SK-N-MC (cell line): ENCODE measurements around the gene RINL.

Experiments used
- DNase-seq: peaks from one replicate; pipeline ENCODE4 v3.0.0-alpha.2; 2011; ENCODE audit warnings: low read depth, low spot score
- H3K27ac ChIP-seq: fragments of 200-600 bp; sonication (generic); 2 replicates; pipeline ENCODE4 v1.5.1; 2016; ENCODE audit warnings: mixed run types
- H3K36me3 ChIP-seq: fragments of 200-600 bp; sonication (generic); 2 replicates; pipeline ENCODE4 v1.6.1; 2017; ENCODE audit warnings: antibody characterized with exemption, low read length, mixed read lengths; ENCODE audit not compliant: insufficient read depth
- H3K4me3 ChIP-seq: fragments of 200-600 bp; sonication (generic); 2 replicates; pipeline ENCODE4 v1.5.1; 2016
- H3K9ac ChIP-seq: fragments of 200-600 bp; sonication (generic); 2 replicates; pipeline ENCODE4 v1.8.0; 2017; ENCODE audit warnings: mixed run types, mixed read lengths; ENCODE audit not compliant: insufficient read length
- H3K9me3 ChIP-seq: fragments of 200-600 bp; sonication (generic); 2 replicates; pipeline ENCODE4 v1.6.1; 2017; ENCODE audit warnings: low read depth, mild to moderate bottlenecking, antibody characterized with exemption, low read length, moderate library complexity, mixed read lengths
- EZH2 ChIP-seq: fragments of 200-600 bp; sonication (generic); IDR thresholded peaks from one replicate; pipeline ENCODE4 v1.6.1; 2017; ENCODE audit warnings: antibody characterized with exemption
- FOXP2 ChIP-seq: optimal IDR thresholded peaks from 2 replicates; pipeline ENCODE3; 2011; ENCODE audit warnings: mild to moderate bottlenecking, moderate library complexity; ENCODE audit not compliant: insufficient read depth; ENCODE audit errors: extremely low read length, control extremely low read depth
- POLR2AphosphoS5 ChIP-seq: IDR thresholded peaks from 2 replicates; pipeline ENCODE4 v1.6.1; 2012; ENCODE audit warnings: mild to moderate bottlenecking, low read depth, low read length, borderline replicate concordance

Gene RINL

GRCh38 chr19:38899447-38900201 is 21.5 kb upstream of the RINL start, which contains the start of the genes NFKBIB and SIRT2:
Gene NFKBIB (plus strand): TSS chr19:38899969. CDS start chr19:38900033, 64 bp downstream.
Gene SIRT2 (minus strand): TSS chr19:38899618. CDS start chr19:38899521, 97 bp downstream.
- DNase-seq = peak; percentile 99
- H3K36me3 ChIP-seq = peaks cover 4% of the 10 kb centered on the region; the same call in 1 of the 2 replicates
- peak within 1 kb of the TSS; percentile 86 for H3K9ac ChIP-seq
- H3K9me3 ChIP-seq = no peaks in the 10 kb centered on the region
- H3K4me3 ChIP-seq = peak within 1 kb of the TSS; percentile 90
- TF ChIP-seq FOXP2 = no peak
- TF ChIP-seq POLR2AphosphoS5 = peak; percentile 18; the same call in 1 of the 2 replicates
- no peak for TF ChIP-seq EZH2
- peak within 1 kb of the TSS; percentile 79 for H3K27ac ChIP-seq

- Histone ChIP-seq H3K9ac (peak overlapping the region; percentile 80), H3K27ac (no peak overlapping the region), H3K36me3 (no peaks in the 10 kb centered on the region), H3K9me3 (no peaks in the 10 kb centered on the region), H3K4me3 (peak overlapping the region; percentile 90)
- no peak for TF ChIP-seq EZH2
- no peak for TF ChIP-seq POLR2AphosphoS5
- no peak for TF ChIP-seq FOXP2
- no peak for DNase-seq
Observed at GRCh38 chr19:38898788-38899446, 20.8 kb upstream of the RINL start.

- DNase-seq = no peak
- no peak overlapping the region for H3K9ac ChIP-seq
- H3K9me3 ChIP-seq = no peaks in the 10 kb centered on the region
- H3K36me3 ChIP-seq = no peaks in the 10 kb centered on the region
- no peak overlapping the region for H3K27ac ChIP-seq
- no peak overlapping the region for H3K4me3 ChIP-seq
- TF ChIP-seq POLR2AphosphoS5 (no peak), FOXP2 (no peak), EZH2 (no peak)
Observed at GRCh38 chr19:38894968-38895367, 16.9 kb upstream of the RINL start.

- Histone ChIP-seq H3K27ac (no peak overlapping the region), H3K36me3 (no peaks in the 10 kb centered on the region; the same call in 1 of the 2 replicates), H3K9ac (no peak overlapping the region), H3K4me3 (no peak overlapping the region), H3K9me3 (no peaks in the 10 kb centered on the region)
- no peak for DNase-seq
- no peak for TF ChIP-seq POLR2AphosphoS5
- TF ChIP-seq EZH2 = no peak
- TF ChIP-seq FOXP2 = no peak
Observed at GRCh38 chr19:38893341-38893771, 15.3 kb upstream of the RINL start.

- TF ChIP-seq FOXP2 (no peak), POLR2AphosphoS5 (no peak)
- Histone ChIP-seq H3K27ac (no peak overlapping the region), H3K9me3 (no peaks in the 10 kb centered on the region), H3K9ac (no peak overlapping the region), H3K36me3 (no peaks in the 10 kb centered on the region; the same call in 1 of the 2 replicates), H3K4me3 (no peak overlapping the region)
- no peak for DNase-seq
Observed at GRCh38 chr19:38892841-38893240, 14.8 kb upstream of the RINL start.

- TF ChIP-seq EZH2 = no peak
- no peak for TF ChIP-seq FOXP2
- TF ChIP-seq POLR2AphosphoS5 = no peak
- H3K9me3 ChIP-seq = no peaks in the 10 kb centered on the region
- no peak overlapping the region for H3K9ac ChIP-seq
- no peaks in the 10 kb centered on the region; the same call in 1 of the 2 replicates for H3K36me3 ChIP-seq
- DNase-seq = no peak
- no peak overlapping the region for H3K27ac ChIP-seq
- no peak overlapping the region for H3K4me3 ChIP-seq
Observed at GRCh38 chr19:38891771-38892170, 13.7 kb upstream of the RINL start.

- Histone ChIP-seq H3K9ac (no peak overlapping the region), H3K9me3 (no peaks in the 10 kb centered on the region), H3K4me3 (no peak overlapping the region), H3K27ac (no peak overlapping the region), H3K36me3 (no peaks in the 10 kb centered on the region; the same call in 1 of the 2 replicates)
- no peak for TF ChIP-seq FOXP2
- TF ChIP-seq POLR2AphosphoS5 = no peak
- TF ChIP-seq EZH2 = no peak
- no peak for DNase-seq
Observed at GRCh38 chr19:38890686-38891085, 12.6 kb upstream of the RINL start.

- no peak for DNase-seq
- TF ChIP-seq FOXP2 (no peak), POLR2AphosphoS5 (no peak), EZH2 (no peak)
- Histone ChIP-seq H3K36me3 (no peaks in the 10 kb centered on the region; the same call in 1 of the 2 replicates), H3K9ac (no peak overlapping the region), H3K9me3 (no peaks in the 10 kb centered on the region), H3K4me3 (no peak overlapping the region), H3K27ac (no peak overlapping the region)
Observed at GRCh38 chr19:38889803-38890202, 11.7 kb upstream of the RINL start.
